NCI-H2196 treated with DMSO at 0.1 percent for 48 hours (cell line): ENCODE data around the gene MPEG1.

Source experiments
- DNase-seq: peaks from one replicate; lab custom pipeline; 2025; ENCODE audit not compliant: unreplicated experiment; lab: John Stamatoyannopoulos, UW

MPEG1 gene

DNA sequence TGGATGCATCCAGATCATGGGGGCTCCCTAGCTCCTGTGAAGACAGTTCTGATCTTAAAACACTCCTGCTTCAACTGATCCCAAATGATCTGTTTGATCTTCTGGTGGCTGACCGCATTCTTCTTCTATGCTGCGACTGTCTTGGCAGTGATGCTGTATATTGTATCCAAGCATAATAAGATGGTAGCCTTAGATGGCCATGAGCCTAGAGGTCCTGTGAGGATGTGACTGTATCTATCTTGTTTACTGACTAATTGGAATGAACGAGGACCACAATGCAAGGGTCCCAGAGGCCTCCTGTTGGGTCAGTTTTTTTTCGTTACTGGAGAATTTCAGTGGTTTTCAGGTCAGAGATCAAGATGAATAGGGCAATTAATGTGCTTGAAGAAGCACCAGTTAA lies 7.1 kb upstream of the MPEG1 start:
- no peak for DNase-seq

DNA sequence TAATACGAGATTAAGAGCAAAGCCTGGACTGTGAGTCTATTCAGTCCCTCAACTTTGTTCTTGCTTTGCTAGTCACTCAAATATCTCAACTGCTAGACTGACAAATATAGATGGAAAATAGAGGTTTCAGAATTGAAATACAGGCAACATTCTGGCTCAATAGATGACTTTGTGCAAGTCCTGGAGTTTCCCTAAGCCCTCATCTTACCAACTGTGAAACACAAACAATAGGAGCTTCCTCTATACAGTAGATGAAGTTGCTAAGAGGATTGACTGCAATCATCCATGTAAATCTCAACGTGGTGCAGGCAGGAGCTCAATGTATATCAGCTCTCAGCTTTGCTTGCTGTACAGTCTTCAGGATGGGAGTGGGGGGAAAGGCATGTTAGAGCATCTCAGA lies 6.2 kb upstream of the MPEG1 start:
- DNase-seq = no peak

DNA sequence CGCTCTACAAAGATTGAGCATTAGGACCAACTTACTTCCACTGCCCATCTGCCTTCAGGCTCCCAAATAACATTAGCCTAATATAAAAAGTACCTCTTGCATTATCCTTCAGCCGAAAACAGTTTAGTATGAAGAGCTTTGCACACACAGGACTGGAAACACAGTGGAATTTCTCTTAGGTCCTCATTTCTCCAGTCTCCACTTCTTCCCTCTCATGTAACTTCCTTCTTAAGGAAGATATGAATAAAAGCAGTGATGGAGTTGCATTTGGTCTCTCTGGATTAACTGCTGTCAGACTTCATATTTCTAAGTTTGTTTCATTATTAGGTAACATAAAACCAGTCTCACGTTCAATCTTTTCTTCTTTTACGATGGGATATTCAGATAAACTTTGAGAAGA lies 5.6 kb upstream of the MPEG1 start:
- DNase-seq = no peak

DNA sequence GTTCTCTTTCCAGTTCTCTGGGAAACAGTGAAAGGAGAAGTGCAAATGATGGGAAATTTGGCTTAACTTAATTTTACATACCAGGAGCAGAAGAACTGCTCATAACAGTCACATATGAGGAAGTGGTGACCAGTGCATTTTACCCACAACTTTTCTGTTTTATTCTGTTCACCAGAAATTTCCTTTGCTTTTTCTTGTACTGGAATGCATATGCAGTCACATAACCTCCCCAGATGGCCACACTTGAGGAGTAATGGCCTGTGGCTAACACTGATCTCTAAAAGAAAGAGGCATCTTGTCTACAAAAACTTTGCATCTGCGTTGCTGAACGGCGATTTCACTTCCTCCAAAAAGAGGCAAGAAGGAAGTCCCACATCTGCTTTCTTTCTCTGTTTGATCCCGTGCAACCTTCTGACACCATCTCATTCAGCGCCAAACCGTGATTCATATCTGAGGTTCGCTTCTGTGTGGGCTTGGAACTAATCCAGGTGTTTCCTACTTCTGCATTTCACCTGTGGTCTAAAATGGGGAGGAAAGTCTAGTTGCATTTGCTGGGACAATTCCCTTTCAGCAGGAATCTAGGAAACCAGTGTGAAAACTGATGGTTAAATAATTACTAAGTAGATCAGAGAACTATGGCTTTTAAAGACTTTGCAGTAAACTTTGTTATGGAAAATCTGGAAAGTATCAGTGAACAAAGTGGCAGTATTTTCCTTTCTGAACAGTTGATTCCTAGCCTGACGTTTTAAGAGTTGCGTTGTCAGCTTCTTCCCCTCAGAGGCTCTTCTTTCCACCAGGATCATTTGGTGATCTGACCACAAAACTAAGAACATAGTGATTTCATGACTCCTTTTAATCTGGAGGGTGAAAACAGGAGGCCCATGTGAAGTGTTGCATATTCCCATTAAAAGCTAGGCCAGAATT lies 4.2 kb upstream of the MPEG1 start:
- no peak for DNase-seq

DNA sequence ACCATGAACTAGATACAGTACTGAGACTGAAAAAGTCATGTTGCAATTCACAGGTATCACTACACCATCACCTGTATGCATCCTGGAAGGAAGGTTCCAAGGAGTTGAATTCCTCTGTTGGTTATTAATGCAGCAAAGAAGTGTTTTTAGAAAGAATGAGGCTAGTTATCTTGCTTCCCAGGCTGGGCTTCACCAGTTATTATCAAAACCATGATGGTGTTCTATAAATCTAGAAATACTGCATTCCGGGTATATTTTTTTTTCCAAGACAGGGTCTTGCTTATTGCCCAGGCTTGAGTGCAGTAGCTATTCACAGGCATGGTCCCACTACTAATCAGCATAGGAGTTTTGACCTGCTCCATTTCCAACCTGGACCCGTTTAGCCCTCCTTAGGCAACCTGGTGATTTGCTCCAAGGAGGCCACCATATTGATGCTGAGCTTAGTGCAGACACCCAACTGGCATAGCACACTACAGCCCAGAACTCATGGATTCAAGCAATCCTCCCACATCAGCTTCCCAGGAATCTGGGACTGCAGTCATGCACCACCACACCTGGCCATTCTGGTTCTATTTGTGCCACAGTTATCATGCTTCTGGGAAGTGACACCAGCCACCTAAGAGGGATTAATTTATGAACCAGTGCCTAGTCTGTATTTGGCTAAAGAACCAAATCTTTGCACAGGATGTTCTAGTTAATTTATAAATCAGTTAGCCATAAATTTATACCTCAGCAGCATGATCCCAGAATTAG lies 1.6 kb upstream of the MPEG1 start:
- no peak for DNase-seq

DNA sequence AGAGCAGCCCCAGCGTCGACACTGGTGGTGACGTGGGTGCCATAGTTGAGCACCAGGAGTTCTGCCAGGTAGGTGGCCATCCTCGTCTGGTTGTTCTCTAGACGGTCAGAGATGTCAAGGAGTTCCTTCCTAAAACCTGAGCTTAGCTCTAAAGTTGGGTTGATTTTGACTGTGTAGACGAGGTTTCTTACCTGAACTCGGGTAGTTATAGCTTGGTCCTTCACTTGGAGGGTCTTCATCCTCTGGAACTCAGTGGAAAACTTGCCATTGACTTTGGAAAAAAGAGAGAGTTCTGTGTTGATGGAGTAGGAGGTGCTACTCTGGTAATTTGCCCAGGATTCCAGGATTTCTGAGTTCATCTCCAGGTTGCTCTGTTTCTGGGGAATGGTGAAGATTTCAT lies 505 bp downstream of the MPEG1 start:
- DNase-seq = no peak

DNA sequence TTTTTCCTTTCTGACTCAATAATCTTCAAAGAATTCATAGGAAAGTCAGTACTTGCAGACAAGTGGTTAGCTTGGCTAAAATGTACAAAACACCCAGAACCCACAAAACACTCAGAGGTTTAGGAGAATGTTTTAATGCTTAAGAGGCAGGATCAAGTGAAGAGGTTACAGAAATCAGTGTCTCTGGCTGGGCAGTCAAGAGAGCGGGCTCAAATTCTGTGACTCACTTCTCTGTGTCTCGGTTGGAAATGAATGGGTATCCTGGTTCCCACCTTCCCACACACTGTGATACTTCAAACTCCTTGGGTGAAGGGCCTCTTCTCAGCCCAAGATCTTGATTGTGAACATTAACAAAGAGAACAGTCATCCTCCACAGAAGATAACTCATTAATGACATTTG lies 3.8 kb downstream of the MPEG1 start:
- DNase-seq = no peak

DNA sequence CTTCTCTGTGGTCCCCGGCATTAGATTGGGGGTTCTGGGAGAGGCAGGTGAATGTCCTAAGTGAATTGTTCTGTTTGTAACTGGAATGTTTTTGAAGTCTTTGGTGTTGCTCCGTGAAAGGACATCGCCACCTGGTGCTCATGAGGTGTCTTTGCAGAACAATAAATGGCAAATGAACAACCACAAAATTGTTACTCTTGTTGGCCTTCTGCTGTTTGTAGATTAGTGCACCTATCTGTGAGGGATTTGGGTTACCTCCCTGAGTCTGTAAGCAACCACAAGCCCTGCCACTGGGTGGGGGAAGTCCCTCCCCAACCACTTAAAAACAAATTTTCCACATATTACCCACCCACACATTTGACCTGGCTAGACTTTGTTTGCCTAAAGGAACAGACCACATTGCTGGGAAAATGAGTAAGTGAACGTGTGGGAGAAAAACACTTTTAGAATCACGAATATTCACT lies 4.7 kb downstream of the MPEG1 start:
- DNase-seq = peak; percentile 52

DNA sequence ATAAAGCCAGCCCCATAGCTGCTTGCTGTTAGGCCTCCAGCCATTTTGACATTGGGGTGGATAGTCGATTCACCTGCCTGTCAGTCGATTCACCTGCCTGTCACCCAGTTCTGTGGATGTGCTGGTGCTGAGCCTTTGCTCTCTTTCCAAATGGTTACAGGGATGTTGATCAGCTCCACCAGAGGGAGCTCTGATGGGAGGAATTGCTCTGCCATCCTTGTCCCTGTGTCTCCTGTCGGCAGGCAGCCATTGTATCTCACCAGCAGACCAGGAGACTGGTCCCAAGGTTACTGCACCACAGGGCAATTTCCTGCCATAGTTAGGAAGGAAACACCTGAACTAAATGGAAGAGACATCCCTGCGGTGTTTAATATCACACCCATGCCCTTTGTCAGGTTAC lies 6.1 kb downstream of the MPEG1 start:
- no peak for DNase-seq

DNA sequence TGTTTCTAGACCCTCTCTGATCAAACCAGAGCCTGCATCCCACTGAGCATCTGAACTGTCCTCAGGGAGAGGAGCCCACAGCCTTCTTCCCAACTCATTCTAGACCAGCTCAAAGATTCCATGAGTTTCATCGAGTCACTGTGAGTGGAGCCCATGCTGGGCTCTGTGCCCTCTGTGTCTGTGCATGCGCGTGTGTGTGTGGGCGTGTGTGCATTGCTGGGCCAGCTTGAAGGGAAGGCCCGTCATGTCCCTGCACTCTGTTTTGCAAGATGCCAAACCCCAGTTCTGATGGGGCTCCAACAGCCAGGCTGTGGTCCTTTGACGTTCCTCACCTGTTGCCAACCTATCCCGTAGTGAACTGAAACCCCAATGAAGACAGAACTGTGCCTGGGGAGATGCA lies 7.1 kb downstream of the MPEG1 start:
- DNase-seq = no peak

DNA sequence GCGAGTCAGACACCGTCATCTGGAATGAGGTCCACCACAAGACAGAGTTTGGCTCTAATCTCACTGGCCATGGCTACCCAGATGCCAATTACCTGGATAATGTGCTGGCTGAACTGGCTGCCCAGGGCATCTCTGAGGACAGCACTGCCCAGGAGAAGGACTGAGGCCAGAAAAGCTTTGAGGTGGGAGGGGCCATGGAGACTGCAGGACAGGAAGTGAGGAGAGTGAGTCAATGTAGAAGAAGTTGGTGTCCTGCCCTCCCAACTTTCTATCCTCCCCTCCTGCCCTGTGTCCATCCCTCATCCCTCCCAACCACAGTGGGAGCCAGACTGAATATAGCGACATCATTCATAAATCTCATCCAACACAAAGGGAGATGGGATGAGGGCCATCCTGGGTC lies 8.0 kb downstream of the MPEG1 start:
- no peak for DNase-seq

DNA sequence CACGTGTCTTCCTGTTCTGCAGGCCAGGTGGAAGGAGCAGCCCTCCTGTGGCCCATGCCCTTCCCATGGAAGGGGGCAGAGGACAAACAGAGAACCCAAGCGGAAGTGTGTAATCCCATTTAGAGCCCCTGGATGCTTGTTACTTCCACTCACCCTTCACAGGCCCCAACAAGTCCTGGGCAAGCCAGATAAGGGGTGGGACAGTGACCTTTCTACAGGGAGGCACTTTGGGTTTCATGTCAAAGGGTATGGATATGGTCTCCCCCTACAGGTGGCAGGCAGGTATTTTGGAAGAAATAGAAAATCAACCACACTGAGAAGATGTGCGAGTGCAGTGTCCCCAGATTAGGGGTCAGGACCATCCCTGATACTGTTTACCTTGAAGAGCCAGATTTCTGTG lies 11.4 kb downstream of the MPEG1 start:
- no peak for DNase-seq

DNA sequence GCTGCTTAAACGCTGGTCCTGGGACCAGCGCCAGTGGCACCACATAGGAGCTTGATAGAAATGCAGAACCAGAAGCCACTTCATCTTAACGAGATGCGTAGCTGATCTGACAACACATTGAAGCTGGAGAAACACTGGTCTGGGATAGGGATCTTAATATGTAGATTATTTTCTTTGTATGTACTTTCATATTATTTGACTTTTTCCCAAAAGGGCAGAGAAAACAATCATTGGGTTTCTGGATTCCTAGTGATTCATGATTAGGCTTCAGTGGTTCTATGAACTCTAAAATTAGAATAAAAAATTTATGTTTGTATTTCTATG lies 12.3 kb downstream of the MPEG1 start:
- no peak for DNase-seq

DNA sequence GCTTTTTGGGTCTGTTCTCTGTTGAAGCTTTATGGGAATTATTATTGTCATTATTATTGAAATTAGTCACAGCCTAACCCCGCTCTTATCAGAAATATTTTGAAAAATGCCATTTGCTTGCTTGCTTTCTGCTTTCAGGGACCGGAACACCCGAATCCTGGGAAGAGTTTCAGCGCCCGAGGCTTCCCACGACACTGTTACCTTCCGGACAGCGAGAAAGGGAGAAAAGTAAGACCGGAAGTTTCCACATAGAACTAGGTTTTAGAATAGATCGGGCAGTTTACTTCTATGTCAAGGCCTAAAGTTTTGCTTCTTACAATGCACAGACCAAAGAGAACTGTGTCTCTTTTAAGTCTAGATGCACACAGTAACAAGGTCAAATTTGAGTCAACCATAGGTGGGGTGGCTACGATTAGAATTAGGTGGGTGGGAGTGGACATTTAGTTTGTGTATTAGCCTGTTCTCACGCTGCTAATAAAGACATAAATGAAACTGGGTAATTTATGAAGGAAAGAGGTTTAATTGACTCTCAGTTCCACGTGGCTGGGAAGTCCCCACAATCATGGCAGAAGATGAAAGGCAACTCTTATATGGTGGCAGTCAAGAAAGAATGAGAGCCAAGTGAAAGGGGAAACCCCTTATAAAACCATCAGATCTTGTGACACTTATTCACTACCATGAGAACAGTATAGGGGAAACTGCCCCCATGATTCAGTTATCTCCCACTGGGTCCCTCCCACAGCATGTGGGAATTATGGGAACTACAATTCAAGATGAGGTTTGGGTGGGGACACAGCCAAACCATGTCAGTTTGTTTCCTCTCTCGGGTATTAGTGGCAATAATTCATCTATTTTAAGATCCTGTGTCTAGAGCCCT lies 12.9 kb downstream of the MPEG1 start:
- DNase-seq = no peak

DNA sequence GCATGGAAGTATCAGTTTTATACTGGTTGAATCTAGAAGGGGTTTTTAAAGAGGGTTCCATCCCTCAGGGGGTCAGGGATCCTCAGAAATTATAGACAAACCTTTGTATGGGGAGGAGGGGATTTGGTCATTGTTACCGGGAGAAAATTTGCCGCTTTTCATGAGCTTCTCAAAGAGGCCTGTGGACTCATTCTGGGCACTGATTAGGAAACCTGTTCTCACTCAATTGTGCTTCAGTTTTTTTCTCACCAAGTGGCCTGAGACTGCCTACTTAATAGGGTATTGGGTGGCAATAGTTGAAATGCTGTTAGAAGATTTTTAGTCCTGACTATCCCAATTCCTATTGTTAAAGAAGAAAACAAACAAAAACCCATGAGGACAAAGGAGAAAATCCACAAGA lies 14.0 kb downstream of the MPEG1 start:
- DNase-seq = no peak

DNA sequence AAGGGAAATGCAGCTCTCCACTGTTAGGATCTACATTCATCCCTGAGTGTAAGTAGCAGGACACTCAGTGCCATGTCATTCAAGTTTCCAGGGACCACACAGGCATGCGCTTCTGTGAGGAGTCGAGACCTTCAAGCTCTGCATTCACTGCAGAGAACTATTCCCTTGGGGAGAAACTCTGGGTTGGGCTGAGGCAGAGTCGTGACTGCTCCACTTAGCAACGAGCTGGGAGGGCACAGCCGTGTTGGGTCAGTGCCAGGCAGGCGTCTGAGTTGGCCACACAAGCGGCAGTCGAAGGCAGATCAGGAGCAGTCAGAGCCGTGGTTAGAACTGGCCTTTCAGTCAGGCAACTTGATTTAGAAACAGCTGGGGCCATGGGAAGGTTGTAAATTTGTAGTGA lies 14.7 kb downstream of the MPEG1 start:
- DNase-seq = no peak

DNA sequence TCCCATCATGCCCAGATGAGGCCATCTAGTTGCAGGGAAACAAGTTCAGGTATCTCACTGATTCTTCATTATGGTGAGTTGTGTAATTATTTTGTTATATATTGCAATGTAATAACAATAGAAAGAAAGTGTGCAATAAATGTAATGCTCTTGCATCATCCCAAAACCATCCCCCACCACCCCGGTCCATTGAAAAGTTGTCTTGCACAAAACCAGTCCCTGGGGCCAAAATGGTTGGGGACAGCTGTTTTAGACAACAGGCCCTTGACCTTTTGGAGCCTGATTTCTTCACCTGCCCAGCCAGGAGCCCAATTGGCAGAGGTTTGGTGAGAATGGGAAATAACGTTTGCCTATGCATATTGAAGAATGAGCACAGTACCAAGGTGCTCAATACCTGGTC lies 15.9 kb downstream of the MPEG1 start:
- no peak for DNase-seq

DNA sequence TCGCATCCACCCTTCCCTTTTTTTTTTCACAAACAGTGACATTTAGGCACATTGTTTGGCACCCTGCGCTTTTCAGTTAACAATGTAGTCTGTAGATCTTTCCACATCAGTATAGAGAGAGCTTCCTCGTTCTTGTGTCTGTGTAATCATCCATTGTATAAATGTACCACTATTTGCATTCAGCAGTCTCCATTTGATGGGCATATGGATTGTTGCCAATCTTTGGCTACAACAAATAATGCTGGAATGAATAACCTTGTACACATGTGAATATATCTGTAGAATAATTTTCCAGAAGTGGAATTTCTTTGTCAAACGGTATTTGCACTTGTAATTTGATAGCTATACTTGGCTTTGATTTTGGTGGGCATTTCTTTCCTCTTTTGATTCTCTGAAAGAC lies 17.1 kb downstream of the MPEG1 start:
- no peak for DNase-seq

DNA sequence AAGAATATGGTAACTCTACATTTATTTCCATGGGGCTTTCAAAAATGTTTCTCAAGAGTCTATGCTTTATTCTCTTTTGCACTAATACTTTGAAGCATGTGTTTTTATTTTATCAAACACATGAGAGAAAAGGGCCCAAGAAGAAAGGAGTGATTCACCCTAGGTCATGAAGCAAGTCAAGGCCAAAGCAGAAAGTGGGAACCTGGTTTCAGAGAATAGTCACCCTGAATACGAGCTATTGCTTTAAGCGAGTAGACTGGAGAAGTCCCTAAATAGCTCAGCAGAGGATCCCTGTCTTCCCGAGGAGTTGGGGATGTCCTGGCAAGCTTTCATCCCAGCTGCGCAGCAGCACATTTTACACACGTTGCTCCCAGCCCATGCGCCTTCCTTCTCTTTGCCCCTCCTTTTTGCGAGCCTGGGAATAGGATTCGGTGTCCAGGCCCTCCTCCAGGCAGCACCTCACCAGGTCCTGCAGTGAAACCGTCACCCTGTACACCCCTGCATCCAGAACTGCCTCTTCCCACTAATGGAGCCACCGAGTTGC lies 19.1 kb downstream of the MPEG1 start:
- DNase-seq = no peak

DNA sequence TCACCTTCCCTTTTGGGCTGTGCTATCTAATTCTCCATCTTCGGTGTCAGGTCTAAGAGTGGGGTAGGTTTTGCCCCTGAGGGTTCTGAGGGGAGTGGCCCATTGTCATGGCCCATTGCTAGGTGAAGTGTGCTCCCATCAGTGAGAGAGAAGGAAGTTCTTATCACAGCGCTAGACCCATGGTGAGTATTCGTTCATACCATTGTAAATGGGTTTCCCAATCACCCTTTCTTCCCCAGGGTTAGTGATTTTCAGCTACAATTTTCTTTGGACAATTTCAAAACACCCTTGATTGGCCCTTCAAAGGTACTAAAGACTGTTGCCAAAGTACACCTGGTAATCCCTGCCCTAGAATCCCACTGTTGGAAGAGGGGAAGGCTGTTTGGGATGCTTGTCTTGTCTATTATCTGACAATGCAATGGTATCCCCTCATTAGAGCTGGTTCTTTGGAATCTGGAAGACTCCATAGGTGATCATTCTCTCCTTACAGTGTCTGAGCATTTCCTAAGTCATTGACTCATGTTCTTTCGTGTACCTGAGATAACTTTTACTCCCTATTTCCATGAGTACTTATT lies 20.2 kb downstream of the MPEG1 start:
- no peak for DNase-seq

DNA sequence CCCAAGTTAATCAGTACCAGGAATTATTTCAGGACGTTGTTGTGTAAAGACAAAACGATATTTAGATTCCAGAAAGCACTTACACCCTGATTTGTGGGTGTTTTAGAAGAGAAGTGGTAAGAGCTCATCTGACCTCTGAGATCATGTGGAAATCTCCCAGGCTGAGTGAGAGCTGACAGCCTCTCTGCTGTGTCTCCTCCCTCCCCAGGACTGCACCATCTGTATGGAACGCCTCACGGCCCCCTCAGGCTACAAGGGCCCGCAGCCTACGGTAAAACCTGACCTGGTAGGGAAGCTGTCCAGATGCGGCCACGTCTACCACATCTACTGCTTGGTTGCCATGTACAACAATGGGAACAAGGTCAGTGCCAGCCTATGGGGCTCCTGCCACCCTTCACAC lies 20.8 kb downstream of the MPEG1 start:
- DNase-seq = no peak
